ENCODE results near the gene MYB.

The MYB gene

GRCh38 chr6:135261872-135262725, 81.0 kb downstream of the MYB start:
- Mint-ChIP-seq H3K27me3 (peaks cover 9 to 10% of the 10 kb centered on the region in 2 donors), H3K27ac (no peak overlapping the region), H3K4me1 (ENCODE audit: low read depth in 2 of 2) (no peaks in the 10 kb centered on the region), H3K9me3 (no peaks in the 10 kb centered on the region), H3K4me3 (no peak overlapping the region), H3K36me3 (ENCODE audit: insufficient read depth) (no peaks in the 10 kb centered on the region)
- ATAC-seq (replicated peaks), result no peak
- no peak for DNase-seq

GRCh38 chr6:135265278-135265677, 84.2 kb downstream of the MYB start:
- DNase-seq (no peak), ATAC-seq (replicated peaks) (no peak)
- Mint-ChIP-seq H3K27ac (no peak overlapping the region), H3K9me3 (no peaks in the 10 kb centered on the region), H3K4me1 (ENCODE audit: low read depth in 2 of 2) (no peaks in the 10 kb centered on the region), H3K27me3 (peaks cover 0 to 1% of the 10 kb centered on the region in 2 donors), H3K36me3 (ENCODE audit: insufficient read depth) (no peaks in the 10 kb centered on the region), H3K4me3 (no peak overlapping the region)

- Mint-ChIP-seq H3K4me1 (ENCODE audit: low read depth in 2 of 2) (no peaks in the 10 kb centered on the region), H3K27ac (no peak overlapping the region), H3K4me3 (no peak overlapping the region), H3K9me3 (no peaks in the 10 kb centered on the region), H3K27me3 (peaks cover 0 to 9% of the 10 kb centered on the region in 2 donors), H3K36me3 (ENCODE audit: insufficient read depth) (no peaks in the 10 kb centered on the region)
- DNase-seq (no peak), ATAC-seq (replicated peaks) (no peak)
Measured at GRCh38 chr6:135266675-135267074, 85.6 kb downstream of the MYB start.

- H3K27ac Mint-ChIP-seq, result no peak overlapping the region
- no peaks in the 10 kb centered on the region for H3K9me3 Mint-ChIP-seq
- H3K4me3 Mint-ChIP-seq, result no peak overlapping the region
- H3K36me3 Mint-ChIP-seq (ENCODE audit: insufficient read depth), result no peaks in the 10 kb centered on the region
- no peaks in the 10 kb centered on the region for H3K4me1 Mint-ChIP-seq (ENCODE audit: low read depth in 2 of 2)
- H3K27me3 Mint-ChIP-seq, result peaks cover 0 to 10% of the 10 kb centered on the region in 2 donors
- ATAC-seq (replicated peaks) (no peak), DNase-seq (no peak)
Measured at GRCh38 chr6:135267085-135267484, 86.0 kb downstream of the MYB start.

GRCh38 chr6:135268263-135268662, 87.2 kb downstream of the MYB start:
- H3K4me3 Mint-ChIP-seq, result no peak overlapping the region
- DNase-seq, result no peak
- no peaks in the 10 kb centered on the region for H3K9me3 Mint-ChIP-seq
- no peak overlapping the region for H3K27ac Mint-ChIP-seq
- no peaks in the 10 kb centered on the region for H3K4me1 Mint-ChIP-seq (ENCODE audit: low read depth in 2 of 2)
- no peaks in the 10 kb centered on the region for H3K36me3 Mint-ChIP-seq (ENCODE audit: insufficient read depth)
- H3K27me3 Mint-ChIP-seq, result peaks cover 0 to 10% of the 10 kb centered on the region in 2 donors
- ATAC-seq (replicated peaks), result no peak

GRCh38 chr6:135268740-135269139, 87.6 kb downstream of the MYB start:
- H3K9me3 Mint-ChIP-seq, result no peaks in the 10 kb centered on the region
- H3K27ac Mint-ChIP-seq, result no peak overlapping the region
- H3K4me1 Mint-ChIP-seq (ENCODE audit: low read depth in 2 of 2), result no peaks in the 10 kb centered on the region
- peaks cover 4% of the 10 kb centered on the region for H3K36me3 Mint-ChIP-seq (ENCODE audit: insufficient read depth)
- H3K4me3 Mint-ChIP-seq, result no peak overlapping the region
- H3K27me3 Mint-ChIP-seq, result peaks cover 0 to 10% of the 10 kb centered on the region in 2 donors
- no peak for ATAC-seq (replicated peaks)
- no peak for DNase-seq

Measured in effector memory CD8-positive, alpha-beta T cell (primary cell).